ENCODE results near the gene NDOR1. TPM values are rescaled to one million over a fixed set of nuclear protein-coding genes. Genes with fewer than 3 reads are reported as not detected.

Gene NDOR1
- total RNA-seq, 1 experiment from 2014 or later, result 27.7 TPM

GRCh38 chr9:137188490-137189296 lies 16.8 kb upstream of the NDOR1 start, which contains the start of the genes ANAPC2 and SSNA1:
Gene ANAPC2 (minus strand): TSS chr9:137188560. CDS start chr9:137188532, 28 bp downstream.
Gene SSNA1 (plus strand): TSS chr9:137188676. CDS start chr9:137188727, 51 bp downstream.
- peak; percentile 44; the same call in 1 of the 2 replicates for TF ChIP-seq CTCF (conservative IDR thresholded peaks at IDR 0.05)
- TF ChIP-seq EZH2 (IDR thresholded peaks at IDR 0.05; ENCODE audit: low read depth), result no peak
- Histone ChIP-seq H3K36me3 (ENCODE audit: low read depth) (no peaks in the 10 kb centered on the region), H4K20me1 (ENCODE audit: insufficient read depth) (peaks cover 23% of the 10 kb centered on the region), H3K4me2 (peak within 1 kb of the TSS; percentile 92), H3F3A (ENCODE audit: insufficient read depth, low read depth) (peaks cover 18% of the 10 kb centered on the region), H3K4me1 (replicated peaks; ENCODE audit: insufficient read depth) (peaks cover 33% of the 10 kb centered on the region), H3K27ac (peak within 1 kb of the TSS; percentile 74), H3K9me2 (ENCODE audit: insufficient read depth) (no peaks in the 10 kb centered on the region), H2AFZ (peak within 1 kb of the TSS; percentile 93), H3K4me3 (peak within 1 kb of the TSS; percentile 97), H3K27me3 (ENCODE audit: insufficient read depth, low read depth) (no peaks in the 10 kb centered on the region), H3K79me2 (ENCODE audit: low read depth) (peaks cover 38% of the 10 kb centered on the region), H3K9me3 (ENCODE audit: insufficient read depth, low read depth) (no peaks in the 10 kb centered on the region)
- POLR2A ChIA-PET (ENCODE audit: unreplicated experiment), result interaction anchor here (0.5 to 1.8 kb wide), 17 partner anchors 9 to 411 kb away, joined by 3 to 14 read pairs (median 5); partner anchors contain the start of genes CYSRT1, NSMF, RNF208 and TPRN
- peak; percentile 81 to 98 for DNase-seq
- no TSS peak for BruUV-seq (replicated peaks)
- CTCF ChIA-PET, result interaction anchor here (0.5 to 2.8 kb wide), 9 partner anchors 12 to 402 kb away, joined by 3 to 17 read pairs (median 3); partner anchors contain the start of genes RNF224 and TMEM203
- intact Hi-C loops (cut with micrococcal nuclease; ENCODE audit: unreplicated experiment), result loop anchor here (1.0 to 2.0 kb wide), 5 partner anchors 12 to 60 kb away; partner anchors contain the start of genes RNF224, TMEM210 and TPRN

GRCh38 chr9:137189297-137190295 lies 15.9 kb upstream of the NDOR1 start:
- H3K27ac ChIP-seq, result peak overlapping the region; percentile 74
- 0 out of 2 replicates have a peak, but pooled peaks have one; percentile 1 for TF ChIP-seq CTCF (conservative IDR thresholded peaks at IDR 0.05)
- no peak for TF ChIP-seq EZH2 (IDR thresholded peaks at IDR 0.05; ENCODE audit: low read depth)
- ChIA-PET CTCF (interaction anchor here (0.6 to 2.8 kb wide), 8 partner anchors 11 to 401 kb away, joined by 3 to 15 read pairs (median 4); partner anchors contain the start of gene RNF224), POLR2A (ENCODE audit: unreplicated experiment) (interaction anchor here (0.6 to 1.8 kb wide), 14 partner anchors 9 to 269 kb away, joined by 3 to 14 read pairs (median 6); partner anchors contain the start of genes CYSRT1, NSMF, RNF208 and TPRN)
- H3K4me2 ChIP-seq, result peak overlapping the region; percentile 92
- no peaks in the 10 kb centered on the region for H3K36me3 ChIP-seq (ENCODE audit: low read depth)
- peaks cover 32% of the 10 kb centered on the region for H4K20me1 ChIP-seq (ENCODE audit: insufficient read depth)
- intact Hi-C loops (cut with micrococcal nuclease; ENCODE audit: unreplicated experiment), result loop anchor here (1.0 to 2.0 kb wide), 4 partner anchors 11 to 61 kb away; partner anchors contain the start of genes TMEM210 and TPRN
- TSS peak; percentile 72 for BruUV-seq (replicated peaks)
- peaks cover 46% of the 10 kb centered on the region for H3K79me2 ChIP-seq (ENCODE audit: low read depth)
- no peaks in the 10 kb centered on the region for H3K9me2 ChIP-seq (ENCODE audit: insufficient read depth)
- H3K4me1 ChIP-seq (replicated peaks; ENCODE audit: insufficient read depth), result peaks cover 38% of the 10 kb centered on the region
- H2AFZ ChIP-seq, result peak overlapping the region; percentile 56
- no peaks in the 10 kb centered on the region for H3K27me3 ChIP-seq (ENCODE audit: insufficient read depth, low read depth)
- H3K9me3 ChIP-seq (ENCODE audit: insufficient read depth, low read depth), result no peaks in the 10 kb centered on the region
- DNase-seq, result no peak
- H3K4me3 ChIP-seq, result peak overlapping the region; percentile 97
- peaks cover 18% of the 10 kb centered on the region for H3F3A ChIP-seq (ENCODE audit: insufficient read depth, low read depth)
